Ureter (tissue), 1 donor: ENCODE data around the gene WDR86. TPM values are rescaled to one million over a fixed set of nuclear protein-coding genes. Genes with fewer than 3 reads are reported as not detected.

Experiments
- DNase-seq: peaks from one replicate; pipeline ENCODE4 v3.0.0-alpha.2; 2020; ENCODE audit warnings: low spot score
- total RNA-seq: library from RNA; stranded (reverse); gene quantifications from one replicate; pipeline ENCODE4 v1.2.4, GENCODE V29; 2023
- donor health status: DM: yes; HTN: yes; CAD: no.

Gene WDR86
- total RNA-seq, 1 donor from 2014 or later, result 4.3 TPM

DNA sequence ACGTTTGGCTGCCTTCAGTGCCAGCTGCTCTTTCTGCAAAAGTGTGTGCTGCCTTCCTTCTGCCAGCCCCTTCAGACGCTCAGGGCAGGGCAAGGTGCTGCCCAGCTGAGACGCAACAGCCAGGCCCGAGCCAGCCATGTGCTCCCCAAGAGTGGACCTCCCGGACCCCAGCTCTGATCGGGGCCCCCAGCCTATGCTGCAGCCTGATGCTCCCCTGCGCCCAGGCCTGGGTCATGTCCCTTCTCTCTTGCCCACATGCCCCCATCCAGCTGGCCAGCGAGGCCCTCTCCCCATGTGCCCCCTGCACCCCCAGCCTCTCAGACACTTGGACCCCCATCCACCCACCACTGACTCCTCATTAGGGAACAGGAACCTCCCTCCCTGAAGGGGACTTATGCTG, 17.8 kb downstream of the WDR86 start:
- DNase-seq, result no peak

DNA sequence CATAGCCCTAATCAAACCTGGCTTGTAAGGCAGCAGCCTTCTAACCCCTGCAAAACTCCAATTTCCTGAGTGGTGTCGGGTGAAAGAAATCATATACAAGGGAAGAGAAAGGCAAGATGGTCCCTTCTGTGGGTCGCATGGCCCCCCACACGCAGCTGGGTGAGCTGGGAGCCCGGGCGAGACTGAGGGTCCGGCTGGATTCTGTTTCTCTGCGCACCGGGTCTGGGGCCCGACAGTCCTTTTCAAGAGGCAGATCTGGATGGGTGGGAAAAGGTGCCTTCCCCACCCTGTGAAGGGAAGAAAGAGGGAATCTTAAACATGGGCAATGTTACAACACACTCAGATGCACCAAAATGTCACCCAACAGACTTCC, 18.5 kb downstream of the WDR86 start:
- DNase-seq, result no peak

DNA sequence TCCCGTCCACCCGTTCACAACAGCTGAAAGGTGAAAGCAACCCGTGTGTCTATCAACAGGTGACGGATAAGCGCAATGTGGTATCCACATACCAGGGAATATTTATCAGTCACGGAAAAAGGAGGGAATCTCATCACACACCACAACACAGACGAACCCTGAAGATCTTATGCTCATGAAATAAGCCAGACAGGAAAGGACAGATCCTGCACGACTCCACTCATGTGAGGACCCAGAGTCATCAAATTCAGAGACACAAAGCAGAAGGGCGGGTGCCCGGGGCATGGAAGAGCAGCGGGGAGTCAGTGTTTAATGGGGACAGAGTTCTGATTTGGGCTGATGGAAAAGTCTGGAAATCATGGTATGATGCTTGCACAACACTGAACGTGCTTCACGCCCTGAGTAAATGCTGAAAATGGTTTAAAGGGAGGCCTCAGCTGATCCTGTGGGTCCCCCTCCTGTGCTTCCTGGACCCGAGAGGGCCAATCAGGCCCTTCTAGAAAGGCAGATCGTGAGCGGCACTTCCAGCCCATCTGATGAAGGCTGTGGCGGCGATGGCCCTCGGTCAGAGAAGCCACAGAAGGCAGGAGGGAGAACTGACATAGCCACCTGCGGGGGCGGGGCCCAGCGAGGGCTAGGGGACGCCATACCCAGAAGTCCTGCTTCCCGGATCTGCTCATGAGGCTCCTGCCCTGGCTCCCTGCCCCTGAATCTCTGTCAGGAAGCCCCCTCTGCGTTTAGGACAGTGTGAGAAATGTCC, 19.1 kb downstream of the WDR86 start:
- no peak for DNase-seq

DNA sequence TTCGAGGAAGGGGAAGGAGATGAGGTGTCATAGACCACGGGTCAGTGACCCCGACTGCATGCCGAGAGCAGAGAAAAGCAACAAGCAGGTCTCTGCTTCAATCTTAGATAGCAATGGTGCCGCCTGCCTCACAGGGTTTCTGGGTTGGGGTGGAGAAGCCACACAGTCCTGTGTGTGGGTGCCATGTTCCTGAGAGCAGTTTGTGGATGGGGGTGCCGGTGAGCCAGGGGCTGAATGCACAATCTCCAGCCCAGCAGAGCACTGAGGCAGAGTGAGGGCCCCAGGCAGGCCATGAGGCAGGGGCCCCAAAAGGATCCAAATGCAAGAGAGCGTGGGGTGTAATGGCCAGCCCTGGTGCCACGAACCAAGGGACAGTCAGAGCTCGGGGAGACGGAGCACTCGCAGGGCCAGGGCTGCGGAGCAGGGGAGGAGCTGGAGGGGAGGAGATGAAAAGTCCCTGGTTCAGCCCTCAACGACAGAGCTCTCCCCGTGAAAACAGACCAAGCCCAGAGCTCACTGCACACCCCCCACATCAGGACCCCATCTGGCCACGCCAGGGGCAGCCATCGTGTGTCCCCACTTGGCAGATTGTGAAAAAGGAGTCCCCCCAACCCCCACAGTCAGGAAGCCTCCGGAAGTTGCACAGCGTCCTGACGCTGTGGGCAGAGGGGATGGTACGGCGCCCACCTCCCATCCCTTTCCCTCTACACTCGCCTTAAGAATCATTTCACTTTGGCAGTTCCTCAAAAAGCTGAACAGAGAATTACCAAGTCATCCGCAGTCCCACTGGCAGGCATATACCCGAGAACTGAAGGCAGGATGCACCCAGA, 19.9 kb downstream of the WDR86 start:
- no peak for DNase-seq

DNA sequence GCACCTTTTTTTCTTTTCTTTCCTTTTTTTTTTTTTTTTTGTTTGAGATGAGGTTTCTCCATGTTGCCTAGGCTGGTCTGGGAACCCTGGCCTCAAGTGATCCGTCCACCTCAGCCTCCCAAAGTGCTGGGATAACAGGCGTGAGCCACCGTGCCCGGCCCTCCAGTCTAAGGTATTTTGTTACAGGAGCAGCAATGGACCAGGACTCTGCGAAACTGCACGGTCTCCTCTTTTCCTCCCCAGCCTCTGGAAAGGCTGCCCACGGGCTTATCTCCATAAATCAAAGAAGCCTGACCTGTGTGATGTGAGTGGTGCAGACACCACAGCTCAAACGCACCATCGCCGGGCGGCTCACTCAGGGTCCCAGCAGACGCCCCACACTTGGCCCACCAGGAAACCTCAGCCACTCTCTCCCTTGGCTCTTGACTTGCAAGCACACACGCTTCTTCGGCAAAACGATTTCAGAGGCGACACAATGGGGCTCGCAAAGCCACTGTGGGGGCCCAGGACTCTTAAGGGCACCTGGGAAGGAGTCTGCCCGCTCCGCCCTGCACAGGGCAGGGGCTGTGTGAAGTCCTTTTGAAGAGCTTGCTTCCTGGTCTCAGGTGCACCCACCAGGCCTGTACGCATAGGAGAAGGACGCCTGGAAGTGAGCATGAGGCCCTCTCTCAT, 20.6 kb downstream of the WDR86 start:
- DNase-seq, result no peak

DNA sequence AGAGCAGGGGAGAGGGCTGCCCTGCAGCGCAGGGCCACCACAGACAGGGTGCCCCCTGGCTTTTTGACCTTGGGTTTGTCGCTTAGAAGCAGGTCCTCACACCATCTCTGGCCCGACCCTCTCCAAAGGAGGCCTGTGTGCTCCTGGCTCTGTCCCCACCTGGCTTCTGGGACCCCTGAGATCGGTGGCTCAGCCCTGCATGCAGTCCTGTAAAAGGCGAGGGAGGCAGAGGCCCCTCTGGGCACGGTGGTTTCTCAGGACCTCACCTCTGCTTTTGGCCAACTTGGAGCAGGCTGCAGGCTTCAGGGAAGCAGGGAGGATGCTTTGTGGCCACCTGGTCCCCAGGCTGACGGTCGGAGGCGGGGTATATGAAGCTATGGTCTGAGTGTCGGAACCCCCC, 21.4 kb downstream of the WDR86 start:
- DNase-seq, result no peak

DNA sequence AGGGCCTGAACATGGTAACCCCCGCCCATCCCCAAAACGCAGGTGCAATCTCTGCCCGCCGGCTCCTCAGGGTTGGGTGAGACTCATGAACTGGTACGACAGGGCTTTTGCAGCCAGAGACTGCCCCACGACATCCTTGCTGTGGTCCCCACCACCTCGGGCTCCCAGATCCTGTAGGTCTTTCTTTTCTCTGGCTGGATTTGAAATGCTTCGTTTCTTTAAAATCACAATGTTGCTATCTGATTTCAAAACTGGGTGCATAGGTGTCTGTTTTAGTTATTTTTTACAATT, 21.9 kb downstream of the WDR86 start:
- no peak for DNase-seq

DNA sequence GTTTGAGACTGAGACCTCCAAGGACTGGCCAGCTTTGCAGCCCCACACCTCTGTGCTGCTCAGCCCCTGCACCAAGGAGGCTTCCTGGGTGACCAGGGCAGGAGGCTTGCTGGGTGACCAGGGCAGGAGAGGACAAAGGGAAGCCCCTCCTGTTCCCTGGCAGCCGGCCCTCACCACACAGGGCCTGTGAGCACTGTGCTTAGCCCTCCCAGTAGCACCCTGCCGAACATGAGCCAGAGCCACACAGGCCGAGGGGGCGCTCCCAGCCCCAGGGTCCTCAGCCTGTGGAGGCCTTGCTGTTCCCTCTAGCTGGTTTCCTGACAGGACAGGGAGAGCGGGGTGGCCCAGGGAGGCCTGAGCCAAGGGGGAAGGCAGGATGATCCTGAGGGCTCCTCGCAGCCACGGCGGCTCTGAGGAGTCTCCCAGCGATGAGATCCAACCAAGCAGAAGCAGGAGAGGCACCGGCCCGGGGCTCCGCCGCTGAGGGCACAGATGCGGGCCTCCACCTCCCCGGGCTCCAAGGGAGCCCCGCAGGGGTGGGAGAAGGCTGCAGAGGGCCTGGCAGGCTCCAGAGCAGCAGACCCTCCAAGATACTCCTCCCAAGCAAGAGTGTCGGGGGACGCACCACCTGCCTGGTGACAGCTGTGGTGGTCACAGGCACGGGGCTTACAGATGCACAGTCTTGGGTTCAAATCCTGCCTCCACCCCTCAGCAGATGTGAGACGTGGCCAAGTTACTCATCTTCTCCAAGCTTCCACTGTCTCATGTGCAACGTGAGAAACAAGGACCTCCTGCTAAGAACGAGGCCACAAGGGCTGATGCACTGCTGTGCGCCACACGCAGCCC, 22.5 kb downstream of the WDR86 start:
- no peak for DNase-seq

DNA sequence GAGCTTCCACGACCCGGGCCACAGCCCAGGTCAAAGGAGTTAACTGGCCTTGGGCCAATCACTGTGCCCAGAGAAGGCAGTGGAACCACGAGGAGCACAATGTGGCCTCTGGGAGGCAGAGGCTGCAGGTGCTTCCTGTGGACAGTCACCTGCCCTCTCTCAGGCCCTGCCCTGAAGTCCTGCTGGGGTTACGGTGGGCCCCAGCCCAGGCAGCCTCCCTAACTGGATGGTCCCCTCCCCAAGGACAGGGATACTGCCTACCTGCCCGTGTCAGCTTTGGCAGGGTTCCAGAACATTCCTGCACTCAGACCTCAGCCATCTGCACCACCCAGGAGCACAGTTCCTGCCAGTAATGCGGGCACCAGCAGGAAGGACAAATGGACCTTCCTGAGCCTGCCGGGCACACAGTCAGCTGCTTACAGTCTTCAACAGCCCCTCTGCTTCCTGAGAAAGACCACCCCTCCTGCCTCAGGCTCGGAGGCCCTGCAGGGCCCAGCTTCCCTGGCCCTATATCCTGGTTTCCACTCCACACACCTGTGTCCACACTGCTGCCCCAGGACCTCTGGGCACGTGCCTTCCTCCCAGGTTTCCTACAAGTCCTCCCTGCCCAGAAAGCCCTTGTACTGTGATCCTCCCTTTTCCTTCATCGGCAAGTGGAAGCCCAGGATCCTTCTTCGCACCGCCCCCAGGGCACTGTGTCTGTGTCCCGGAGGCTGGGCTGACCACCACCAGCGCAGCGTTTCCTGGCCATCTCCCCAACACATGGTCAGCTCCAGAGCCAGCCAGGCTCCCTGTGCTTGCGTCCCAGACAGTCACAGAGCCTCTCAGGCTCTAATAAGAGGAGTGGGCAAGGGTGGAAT, 23.3 kb downstream of the WDR86 start:
- DNase-seq, result no peak

DNA sequence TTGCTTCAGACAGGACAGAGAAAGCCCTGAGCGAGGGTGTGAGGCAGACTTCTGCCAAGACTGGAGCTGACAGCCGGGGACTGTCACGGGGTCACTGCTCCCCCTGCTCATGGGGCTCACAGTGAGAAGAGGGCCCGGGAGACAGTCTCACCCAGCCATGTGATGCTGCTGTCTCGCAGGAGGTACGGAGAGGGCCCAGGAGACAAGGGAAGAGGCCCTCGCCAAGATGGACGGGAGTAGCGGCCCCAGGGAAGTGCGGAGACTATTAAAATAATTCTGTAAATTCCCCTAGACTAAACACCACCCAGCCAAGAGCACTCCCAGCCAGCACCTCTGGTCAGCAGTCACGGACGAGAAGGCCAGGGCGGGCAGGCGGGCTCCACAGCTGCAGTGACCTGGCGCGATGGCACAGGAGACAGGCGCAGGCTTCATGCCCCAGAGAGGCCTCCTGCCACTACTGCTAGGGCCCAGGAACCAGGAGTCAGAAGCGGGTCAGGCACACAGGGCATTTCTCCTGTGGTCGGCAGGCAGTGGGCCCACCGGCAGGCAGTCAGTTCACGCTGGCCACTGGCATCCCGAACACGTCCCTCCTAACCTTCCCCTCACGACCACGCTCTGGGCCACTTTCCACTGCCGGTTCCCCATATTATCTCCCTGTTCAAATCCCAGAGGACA, 24.1 kb downstream of the WDR86 start:
- DNase-seq, result no peak

DNA sequence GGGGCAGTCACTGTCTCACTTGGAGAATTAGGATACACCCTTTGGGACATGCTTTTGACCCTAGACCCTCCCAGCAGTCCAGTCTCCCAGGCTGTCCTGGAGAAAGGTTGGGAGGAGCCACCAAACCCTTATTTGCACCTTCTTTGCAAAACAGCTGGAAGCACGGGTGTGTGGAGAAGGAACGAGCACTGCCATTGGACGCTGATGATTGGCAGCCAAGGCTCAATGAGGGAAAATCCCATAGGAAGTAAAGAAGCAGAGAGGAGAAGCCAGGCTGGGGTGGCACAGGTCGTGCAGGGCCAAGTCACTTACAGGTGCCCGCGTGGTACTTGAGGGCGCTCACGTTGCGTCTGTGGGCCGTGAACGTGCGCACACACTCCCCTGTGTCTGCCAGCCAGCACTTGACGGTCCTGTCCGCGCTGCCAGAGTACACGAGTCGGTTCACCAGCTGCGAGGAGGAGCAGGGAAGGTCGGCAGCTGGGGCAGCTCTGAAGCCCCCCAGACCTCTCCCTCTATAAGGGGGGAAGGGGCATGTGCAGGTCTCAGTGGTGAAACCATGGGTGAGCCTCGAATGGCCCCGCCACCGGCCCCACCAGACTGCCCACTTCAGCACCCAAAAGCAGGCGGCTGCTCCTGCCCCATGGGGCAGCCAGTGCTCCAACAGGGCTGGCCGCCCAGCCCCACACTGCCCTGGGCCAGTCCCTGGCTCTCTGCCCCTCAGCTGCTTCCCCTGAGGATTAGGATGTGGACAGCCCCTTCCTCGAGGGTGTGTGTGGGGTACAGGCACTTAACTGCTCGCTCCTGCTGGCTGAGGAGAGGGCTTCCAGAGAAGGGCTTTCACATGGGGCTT, 24.8 kb downstream of the WDR86 start:
- DNase-seq, result no peak

DNA sequence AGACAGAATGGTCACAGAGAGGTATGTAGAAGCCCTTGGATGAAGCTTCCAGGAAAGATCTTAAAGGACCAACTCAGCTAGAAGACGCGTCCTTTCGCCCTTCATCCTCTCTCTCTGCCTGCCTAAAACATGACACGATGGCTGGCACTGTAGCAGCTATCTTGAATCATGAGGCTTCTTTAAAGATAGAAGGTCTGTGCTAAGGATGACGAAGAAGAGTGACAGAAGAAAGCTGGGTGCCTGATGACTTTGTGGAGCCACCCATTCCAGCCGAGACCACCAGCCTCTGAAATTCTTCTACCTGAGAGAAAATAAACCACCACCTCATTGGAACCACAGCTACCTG, 25.5 kb downstream of the WDR86 start:
- no peak for DNase-seq

DNA sequence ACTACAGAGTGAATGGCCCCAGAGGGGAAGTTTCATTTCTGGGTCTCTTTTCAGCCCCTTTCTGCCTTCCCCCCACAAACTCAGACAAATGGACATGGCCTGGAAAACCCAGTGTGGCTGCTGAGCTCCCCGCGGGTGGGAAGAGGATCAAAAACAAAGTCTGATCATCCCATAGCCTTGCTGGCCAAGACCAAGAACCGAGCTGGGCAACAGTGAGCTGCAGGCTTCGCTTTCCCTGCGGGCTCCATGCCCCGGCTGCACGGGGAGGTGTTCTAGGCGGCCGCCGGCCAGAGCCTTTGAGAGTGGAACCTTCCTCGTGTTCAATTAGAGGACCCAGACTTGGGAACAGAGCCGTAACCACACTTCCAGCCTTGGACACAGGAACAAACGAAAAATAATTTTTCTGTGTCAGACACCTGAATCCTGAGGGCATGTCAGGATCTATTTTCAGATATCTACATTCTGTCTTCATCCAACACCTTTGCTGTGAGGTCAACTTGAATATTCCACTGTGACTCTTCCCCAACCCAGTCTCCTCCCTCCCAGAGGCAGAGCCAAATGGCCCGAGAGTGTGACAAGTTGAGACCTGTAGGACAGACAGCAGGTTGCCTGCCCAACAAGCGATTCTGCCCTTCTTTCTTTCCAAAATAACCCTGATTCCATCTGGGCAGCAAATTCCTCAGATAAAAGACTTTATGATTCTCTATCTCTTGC, 26.0 kb downstream of the WDR86 start:
- DNase-seq, result no peak

DNA sequence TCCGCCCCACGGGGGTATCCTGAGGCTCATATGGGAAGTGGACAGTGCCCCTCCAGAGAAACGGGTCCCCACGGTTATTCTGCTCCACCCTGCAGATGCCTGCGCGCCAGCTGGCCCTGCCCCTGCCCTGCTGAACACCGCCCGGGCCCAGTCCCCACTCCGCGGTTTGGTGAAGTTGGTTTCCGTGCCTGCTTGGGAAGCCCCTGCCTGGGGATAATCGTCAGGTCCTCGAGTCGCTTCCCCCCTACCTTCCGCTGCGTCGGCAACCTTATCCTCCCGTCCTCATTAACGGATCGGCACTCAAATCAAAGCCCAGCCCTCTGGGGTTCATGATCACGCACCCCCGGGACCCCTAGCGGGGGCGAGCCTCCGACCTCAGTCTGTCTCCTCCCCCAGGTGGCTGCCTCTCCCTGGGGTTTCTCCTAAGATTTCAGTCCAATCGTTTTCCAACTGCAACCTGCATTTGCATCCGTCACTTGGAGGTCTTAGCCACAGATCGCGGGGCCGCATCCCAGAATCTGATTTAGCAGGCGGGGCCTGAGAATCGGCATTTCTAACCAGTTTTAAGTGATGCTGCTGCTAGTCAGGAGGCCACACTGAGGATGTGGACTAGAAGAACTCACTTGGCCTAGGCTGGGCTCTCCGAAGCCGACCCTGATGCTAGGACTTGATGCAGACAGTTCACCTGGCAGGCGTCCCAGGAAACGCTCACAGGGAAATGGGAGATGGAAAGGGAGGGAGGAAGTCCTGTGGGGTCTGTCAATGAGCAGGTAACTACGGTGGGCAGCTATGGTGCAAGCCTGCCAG, 27.6 kb downstream of the WDR86 start:
- DNase-seq, result no peak

DNA sequence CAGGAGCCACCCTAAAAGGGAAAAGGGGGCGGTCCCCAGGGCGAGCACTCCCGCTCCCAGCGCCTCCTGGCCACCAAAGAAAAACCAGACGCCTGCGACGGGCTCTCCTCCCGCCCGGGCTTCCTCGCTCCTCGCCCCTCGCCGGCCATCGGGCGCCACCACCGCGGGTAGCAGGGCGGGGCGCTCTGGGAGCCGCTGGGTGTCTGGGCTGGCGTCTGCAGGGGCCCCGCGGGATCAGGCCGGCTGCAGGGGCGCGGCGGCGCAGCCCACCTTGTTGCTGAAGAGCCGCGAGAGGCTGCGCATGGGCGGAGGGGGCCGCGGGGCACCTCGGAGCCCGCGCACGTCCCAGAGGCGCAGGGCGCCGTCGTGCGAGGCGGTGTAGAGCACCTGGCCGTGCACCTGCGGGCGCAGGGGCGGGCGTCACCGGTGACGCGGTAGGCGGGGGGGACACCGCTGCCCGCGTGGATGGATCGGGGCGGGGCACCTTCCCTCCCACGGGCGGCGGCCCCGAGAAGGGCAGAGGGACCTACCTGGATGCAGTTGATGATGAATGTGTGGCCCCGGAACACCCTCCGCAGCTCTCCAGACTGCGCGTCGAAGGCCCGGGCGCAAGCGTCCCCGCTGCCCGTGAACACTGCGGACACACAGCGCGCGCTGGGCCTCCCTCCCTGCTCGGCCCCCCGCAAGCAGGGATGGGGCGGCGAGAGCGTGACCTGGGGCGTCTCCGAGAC, 28.3 kb downstream of the WDR86 start:
- no peak for DNase-seq

DNA sequence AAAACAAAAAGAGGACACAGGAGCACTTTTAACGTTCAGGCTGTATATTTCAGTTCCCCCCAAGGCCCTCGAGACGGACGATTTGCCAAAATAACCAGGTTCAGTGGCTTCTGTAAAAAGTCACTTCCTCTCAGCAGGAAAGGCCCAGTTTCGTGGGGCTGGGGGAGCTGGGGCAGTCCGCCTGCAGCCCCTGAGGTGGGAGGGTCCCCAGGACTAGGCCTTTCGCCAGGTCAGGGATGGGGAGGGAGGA, 28.8 kb downstream of the WDR86 start:
- DNase-seq, result no peak

DNA sequence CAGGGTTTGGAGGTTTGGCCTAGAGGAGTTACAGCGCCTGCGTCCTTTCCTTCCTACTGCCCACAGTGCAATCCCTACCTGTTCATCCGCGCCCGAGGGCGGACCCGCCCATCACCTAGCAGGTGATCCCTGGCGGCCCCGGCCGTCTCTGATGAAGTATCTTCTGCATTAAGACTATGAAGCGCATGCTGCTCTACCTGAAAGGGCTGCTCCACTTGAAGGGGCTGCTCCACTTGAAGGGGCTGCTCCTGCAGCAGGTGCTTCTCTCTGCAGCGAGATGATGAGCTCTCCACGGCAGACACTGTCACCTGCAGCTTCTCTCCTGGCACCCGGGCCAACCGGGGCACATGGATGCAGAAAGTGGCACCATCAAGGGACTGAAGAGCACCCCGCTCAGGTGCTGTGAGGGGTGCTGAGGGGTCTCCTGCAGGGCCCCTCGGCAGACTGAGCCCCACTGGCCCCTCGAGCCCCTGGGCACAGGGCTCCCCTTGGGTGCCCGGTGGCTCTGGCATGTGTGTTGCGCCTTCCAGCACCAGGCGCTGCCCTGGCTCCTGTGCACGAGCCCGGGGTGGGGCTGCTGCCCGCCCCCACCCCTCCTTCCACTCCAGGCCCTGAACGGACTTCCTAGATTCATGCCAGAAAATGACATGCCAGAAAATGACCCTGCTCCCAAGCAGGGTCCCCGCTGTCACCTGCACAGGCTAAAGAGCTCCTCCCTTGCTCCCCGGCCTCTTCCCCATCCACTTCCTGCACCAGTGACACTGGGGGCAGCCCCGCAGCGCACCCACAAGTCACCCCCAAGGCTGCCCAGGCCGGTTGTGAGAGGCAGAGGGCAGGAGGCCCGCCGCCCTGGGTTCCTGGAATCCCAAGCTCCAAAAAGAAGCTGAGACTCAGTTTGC, 29.4 kb downstream of the WDR86 start:
- DNase-seq, result no peak
